HG03469 (cell line): ENCODE measurements around the gene TENT5A.

ENCODE experiments used
- ATAC-seq: cut with Tn5 transposase; IDR thresholded peaks from one replicate; pipeline ENCODE4 v1.9.1; 2021; ENCODE audit warnings: mild to moderate bottlenecking, moderate library complexity, moderate number of reproducible peaks; ENCODE audit not compliant: unreplicated experiment

The TENT5A gene

GRCh38 chr6:81718126-81718525 lies 34.4 kb downstream of the TENT5A start:
- ATAC-seq = no peak

GRCh38 chr6:81714684-81715083 lies 37.8 kb downstream of the TENT5A start:
- no peak for ATAC-seq

- ATAC-seq = no peak
Measured at GRCh38 chr6:81713205-81713604, 39.3 kb downstream of the TENT5A start.

- ATAC-seq = no peak
Measured at GRCh38 chr6:81708113-81708699, 44.3 kb downstream of the TENT5A start.

- no peak for ATAC-seq
Measured at GRCh38 chr6:81704700-81705099, 47.8 kb downstream of the TENT5A start.

- ATAC-seq = no peak
Measured at GRCh38 chr6:81700414-81700813, 52.1 kb downstream of the TENT5A start.

- ATAC-seq = no peak
Measured at GRCh38 chr6:81697559-81697958, 54.9 kb downstream of the TENT5A start.

GRCh38 chr6:81696524-81696923 lies 56.0 kb downstream of the TENT5A start:
- ATAC-seq = no peak
